KBM-7 (cell line): ENCODE data around the gene ADAMTSL3.

Experiments used
- DNase-seq: peaks from one replicate; pipeline ENCODE4 v3.0.0-alpha.2; 2015
- in situ Hi-C: fragments of 300-500 bp; cut with MboI; formaldehyde crosslinking; loops from 2 replicates; pipeline ENCODE4 v1.14.3; 2020; ENCODE audit warnings: low sequenced_read_pairs, low pct_unique_long_range_greater_than_20kb, mixed read lengths

The ADAMTSL3 gene

DNA sequence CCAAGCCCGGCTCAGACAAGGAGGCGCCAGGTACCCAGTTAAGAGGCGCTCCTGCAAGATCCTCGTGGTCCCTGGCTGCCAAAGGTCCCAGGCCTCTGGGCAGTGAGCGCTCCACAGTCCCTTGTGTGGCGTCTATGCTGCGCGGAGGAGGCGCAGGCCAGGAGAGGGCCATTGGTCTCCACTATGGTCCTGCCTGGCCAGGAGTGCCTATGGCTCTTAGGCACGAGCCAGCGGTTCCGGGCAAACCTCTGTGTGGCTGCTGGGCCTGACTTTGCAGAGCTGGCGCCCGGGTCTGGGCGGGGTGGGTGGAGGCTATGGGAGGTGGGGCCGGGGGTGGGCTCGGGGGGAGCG lies 660 bp upstream of the ADAMTSL3 start:
- DNase-seq, result no peak
- in situ Hi-C loops, result no loop called here

DNA sequence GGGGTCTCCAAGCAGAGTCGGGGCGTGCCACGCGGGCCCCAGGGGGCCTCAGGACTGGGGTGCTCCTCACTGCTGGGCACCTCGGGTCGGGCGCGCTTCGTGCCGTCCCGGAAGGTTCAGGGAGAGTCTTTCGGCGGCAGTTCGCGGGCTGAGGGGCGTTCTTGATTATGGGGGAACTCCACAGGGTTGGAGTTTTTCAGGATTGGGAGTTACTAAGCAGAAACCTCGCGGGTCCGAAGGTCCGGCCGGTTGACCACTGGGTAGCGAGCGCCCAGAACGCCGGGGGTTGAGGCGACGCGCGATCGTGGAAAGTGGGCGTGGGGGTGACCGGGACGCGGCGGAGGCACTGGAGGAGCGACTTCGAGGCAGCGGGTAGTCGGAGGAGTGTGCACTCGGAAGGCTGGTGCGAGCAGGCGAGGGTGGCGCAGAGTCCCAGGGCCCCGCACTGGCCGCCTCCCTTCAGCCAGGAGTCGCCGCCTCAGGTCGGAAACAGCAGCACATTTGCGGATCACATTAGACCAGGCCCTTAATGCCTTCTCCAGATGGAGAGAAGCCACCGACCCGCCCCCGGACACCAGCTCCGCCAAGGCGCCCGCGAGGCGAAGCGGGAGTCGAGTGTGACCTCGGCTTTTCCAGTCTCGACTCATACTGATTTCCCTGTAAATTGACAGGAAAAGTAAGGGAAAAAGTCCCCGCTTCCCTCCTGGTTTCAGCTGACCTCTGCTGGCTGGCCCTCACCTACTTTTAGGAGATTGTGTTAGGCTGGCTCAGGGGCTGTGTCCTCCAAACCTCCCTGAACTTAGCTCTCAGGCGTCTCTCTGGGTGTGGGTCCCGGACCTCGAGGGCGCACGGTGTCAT lies 685 bp downstream of the ADAMTSL3 start:
- no peak for DNase-seq
- in situ Hi-C loops, result no loop called here

DNA sequence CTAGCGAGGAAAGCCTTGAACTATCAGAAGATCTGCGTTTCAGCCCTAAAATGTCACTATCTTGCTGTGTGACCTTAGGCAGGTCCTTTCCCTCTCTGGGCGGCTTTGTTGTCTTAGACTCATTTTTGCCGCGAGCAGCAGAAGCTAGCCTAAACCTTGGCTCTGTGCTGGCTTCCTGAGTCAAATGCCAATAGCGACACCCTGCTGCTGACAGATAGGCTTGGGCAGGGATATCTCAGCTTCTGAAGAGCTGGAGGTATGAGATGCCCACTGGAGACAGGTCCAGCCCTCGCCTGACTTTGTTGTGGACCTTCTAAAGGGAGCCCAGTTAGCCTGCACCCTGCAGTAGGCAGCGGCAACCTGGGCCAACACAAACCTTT lies 1.3 kb downstream of the ADAMTSL3 start:
- DNase-seq, result no peak
- in situ Hi-C loops, result no loop called here

DNA sequence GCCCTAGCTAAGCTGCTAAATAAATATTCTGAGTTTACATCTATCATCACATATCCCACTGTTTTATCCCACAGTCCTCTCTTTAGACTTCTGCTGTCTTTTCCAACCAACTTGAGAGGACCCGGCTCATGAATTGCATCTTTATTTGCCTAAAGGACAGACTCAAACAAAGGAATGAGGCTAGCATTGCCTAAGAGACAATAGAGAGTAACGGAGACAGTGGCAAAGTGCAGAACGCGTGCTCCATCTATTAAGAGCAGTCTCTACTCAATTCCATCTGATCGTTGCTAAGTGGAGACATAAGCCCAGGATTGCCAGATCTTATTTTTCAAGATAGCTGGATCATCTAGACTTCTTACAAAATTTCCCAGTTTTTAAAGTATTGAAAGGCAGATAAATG lies 2.3 kb downstream of the ADAMTSL3 start:
- DNase-seq, result no peak
- in situ Hi-C loops, result no loop called here

DNA sequence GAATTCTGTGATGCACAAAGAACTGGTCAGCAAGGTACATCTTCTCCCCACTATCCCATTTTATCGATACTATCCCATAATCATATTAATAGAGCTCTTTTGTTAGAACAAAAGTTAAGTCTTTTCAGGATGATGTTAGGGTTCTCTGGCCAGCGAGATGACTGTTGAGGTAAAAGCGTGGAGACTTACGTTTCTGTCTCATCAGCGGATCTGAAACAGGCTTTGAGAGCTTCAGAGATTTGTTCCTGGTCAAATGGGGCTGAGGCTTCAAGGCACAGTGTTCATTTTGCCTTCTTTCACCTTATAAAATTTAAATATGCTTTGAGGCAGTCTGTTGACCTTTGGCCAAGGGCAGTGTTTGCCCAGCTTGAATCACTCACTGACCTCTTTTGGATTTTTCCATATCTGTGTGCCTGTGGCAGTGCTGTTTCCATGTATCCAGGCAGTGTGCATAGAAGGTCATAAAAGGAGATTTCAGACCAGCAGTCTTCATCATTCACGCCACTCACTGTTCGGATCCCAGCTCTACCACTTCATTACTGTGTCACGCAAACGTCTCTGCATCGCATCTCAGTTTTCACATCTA lies 3.1 kb downstream of the ADAMTSL3 start:
- in situ Hi-C loops, result no loop called here
- no peak for DNase-seq

DNA sequence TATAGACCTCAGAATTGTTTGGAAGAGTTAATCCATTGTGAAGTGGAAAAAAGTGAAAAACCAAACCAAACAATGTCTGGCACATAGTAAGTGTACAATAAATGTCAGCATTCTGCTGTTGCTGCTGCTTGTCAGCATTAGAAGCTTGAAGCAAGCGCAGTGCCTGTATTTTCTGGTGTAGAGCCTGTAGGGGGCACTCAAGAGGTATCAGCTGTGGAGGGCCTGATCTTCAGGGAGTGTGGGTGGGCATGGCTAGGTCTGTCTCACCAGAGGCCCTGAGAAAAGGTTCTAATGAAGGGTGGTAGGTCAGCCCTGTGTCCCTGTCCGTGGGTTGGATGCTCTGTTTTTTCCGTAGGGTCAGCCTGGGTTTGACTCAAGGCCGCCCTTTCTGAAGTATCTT lies 3.6 kb downstream of the ADAMTSL3 start:
- DNase-seq, result peak; percentile 15
- in situ Hi-C loops, result no loop called here

DNA sequence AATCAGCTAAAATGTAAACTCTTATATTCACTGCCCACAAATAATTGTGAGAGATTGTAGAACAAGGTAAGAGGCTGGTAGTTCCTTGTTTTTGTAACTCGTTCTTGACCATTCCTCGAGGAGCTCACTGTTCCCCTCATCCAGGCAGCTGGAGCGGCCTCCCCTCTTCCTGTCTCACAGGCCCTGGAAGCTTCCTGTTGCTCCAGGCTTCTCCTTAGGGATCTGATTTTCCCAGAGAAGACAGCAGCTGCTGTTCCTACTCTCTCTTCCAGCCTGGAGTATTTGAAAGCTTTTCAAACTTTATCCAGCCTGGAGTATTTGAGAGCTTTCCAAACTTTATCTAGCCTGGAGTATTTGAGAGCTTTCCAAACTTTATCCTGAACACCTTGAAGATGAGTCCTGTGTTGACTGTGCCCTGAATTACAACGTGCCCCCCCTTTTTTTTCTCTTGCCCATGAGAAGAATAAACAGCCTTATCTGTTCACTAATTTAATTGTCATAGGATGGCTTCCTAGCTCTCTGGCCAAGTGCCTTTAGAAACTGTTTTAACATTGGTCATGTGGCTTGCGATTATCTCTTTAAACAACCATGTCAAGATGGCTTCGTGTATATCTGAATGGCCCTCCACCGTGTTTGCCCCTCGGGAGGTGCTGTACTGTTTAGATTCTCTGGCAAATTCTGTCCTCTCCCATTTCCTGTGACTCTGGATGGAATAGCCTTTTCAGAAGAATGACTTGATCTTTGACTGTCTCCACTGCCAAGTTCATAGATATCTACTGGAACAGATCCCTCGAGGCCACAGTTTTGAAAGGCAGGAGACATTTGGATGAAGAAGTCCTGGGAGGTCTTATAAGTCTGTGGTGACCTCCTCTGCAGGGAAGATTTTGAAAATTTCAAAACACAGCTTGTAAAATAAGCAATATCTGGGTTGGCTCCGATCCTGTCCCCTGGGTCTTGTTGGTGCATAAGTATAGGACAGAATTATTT lies 4.8 kb downstream of the ADAMTSL3 start:
- in situ Hi-C loops, result no loop called here
- no peak for DNase-seq

DNA sequence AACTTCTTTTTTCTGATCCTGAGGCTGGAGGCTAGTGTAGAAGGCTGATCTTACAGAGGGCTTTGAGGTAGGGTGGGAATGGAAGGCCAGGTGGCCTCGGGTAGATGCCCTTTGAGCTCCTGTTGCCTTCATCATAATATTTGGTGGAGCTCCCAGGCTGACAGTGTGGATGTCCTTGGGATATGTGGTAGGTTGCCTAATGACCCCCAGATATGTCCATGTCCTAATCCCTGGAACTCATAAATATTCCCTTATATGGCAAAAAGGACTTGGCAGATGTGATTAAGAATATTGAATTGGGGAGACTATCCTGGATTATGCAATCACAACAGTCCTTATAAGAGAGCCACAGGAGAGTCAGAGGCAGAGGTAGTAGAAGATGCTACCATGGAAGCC lies 5.5 kb downstream of the ADAMTSL3 start:
- in situ Hi-C loops, result no loop called here
- DNase-seq, result no peak

DNA sequence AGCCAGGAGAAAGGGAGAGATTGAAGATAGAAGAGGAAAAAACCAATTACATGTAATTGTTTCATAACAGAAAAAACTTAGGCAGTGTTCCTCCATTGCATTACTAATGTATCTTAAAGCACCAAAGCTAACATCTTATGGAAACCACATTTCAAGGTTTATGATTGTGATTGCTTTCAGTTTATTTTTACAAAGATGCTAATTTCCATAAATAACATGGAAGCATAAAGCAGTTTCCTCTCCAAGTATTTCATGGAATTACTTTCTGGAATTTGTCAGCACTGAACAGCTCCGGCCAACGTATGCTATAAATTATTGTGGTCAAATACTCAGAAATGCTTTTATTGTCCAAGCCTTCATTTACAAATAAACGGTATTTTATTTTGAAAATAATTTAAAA lies 11.6 kb downstream of the ADAMTSL3 start:
- in situ Hi-C loops, result no loop called here

DNA sequence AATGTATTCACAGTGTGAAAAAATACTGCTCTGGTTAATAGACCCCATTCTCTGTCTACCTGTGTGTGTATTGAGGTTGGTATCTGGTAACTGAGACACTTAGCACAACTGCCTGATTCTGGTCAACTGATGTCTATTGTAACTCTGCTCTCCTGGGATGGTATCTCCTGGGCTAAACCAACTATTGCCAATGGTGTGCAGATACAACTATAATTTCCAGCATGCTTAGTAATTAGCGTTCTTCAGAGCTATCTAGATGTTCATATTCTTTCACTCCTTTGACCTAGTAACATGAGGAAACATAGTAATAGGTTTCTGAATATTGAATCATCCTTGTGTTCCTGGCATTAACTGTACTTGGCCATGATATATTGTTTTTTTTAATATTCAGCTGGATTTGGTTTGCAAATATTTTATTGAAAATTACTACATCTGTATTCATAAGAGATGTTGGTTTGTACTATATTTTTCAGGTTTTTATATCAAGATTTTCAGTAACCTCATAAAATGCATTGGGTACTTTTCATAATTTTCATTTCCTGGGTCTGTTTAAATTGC lies 16.8 kb downstream of the ADAMTSL3 start:
- no peak for DNase-seq
- in situ Hi-C loops, result no loop called here

More for the DNA sequence above, 11.6 kb downstream of the ADAMTSL3 start:
- no peak for DNase-seq

DNA sequence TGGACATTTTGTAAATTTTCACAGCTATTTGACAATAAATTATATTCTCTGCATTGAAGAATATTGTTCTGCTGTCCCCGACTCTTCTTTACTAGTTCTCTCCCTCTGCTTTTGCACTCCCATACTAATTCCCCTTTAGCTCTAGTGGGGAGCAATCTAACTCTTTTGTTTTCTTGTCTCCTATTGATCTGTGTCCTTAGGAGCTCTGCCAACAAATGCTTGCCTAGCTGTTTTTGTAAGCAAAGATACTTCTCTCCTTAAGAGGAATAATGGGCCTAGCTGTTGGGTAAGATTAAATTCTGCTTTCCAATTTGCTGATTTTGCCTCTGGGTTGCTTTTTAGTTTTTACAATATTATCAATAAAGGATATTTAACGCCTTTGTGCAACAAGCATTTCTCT lies 17.7 kb downstream of the ADAMTSL3 start:
- in situ Hi-C loops, result no loop called here
- no peak for DNase-seq

DNA sequence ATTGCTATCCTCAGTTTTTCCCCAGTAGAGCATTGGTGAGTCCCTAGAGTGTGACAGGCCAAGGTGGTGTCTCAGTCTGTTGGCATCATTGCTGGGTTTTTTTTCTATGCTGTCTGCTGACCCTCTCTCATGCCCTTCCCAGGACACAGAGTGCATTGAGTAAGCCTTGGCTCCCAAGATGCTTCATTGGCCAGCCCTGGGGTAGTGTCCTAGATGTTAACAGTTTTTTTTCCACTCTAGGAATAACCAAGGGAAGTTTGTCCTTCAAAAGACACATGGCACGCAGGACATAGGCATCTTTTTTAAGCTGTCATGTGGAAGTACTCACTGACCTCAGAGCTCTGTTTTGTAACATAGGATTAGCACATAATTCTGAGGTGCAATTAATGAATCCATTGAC lies 19.5 kb downstream of the ADAMTSL3 start:
- no peak for DNase-seq
- in situ Hi-C loops, result no loop called here

DNA sequence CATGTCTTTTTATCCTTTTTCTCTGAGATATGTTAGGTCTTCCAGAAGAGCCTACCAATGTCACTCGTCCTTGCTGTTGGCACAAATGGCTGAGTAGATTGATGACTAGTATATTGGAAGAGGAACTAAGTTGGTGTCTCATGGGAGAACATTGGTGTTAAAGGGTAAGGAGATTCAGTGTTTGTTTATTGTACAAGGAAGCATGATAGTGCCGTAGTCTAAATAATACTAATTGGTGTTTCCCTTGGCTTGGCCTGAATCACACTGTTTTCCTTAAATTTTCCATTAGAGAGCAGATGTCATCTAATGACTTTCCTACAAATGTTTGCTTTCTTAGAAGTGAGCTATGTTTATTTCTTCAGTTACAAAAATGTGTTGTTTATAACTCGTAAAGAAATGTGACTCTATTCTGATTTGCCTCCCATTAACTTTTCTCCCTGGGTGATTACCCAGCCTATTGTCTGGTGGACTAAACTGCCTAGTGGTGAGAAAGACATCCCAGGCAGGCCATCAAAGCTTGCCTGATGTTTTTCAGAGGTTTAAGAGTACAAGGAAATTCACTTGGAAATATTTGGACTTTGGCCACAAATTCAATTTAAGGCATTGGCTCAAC lies 28.7 kb downstream of the ADAMTSL3 start:
- no peak for DNase-seq
- in situ Hi-C loops, result no loop called here

DNA sequence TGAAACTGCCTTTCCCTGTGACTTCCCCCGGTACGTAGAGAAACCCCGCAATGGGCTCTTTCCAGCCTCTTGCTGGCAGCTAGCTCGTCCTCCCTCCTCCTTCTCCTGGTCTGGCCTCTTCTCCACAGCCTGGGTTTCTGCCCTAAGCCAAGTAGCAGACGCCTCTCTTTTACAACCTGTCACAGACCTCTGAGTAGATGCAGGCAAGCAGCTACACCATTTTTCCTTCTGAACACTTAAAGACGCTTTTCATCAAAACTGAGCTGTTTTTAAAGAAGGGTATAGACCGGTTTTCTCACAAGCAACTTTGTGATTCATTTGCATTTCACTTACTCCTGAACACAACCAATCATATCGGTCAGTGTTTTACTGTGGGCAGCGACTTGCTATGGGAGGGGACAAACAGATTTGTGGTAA lies 32.0 kb downstream of the ADAMTSL3 start:
- DNase-seq, result no peak
- in situ Hi-C loops, result no loop called here

DNA sequence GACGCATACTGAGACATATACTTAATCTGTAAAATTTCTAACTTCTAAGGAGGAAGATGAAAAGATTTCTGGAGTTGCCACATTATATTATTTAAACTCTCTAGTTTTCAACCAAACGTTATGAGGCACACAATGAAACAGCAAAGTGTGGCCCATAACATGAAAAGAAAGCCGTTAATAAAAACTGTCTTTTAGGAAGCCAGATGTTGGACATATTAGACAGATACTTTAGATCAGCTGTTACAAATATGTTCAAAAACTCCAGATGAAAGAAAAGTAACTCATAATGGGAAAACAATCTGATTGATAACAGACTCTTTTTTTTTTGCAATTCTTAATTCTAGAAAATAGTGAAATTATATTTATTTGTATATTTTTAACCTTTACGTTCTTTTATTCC lies 34.3 kb downstream of the ADAMTSL3 start:
- in situ Hi-C loops, result no loop called here
- no peak for DNase-seq

DNA sequence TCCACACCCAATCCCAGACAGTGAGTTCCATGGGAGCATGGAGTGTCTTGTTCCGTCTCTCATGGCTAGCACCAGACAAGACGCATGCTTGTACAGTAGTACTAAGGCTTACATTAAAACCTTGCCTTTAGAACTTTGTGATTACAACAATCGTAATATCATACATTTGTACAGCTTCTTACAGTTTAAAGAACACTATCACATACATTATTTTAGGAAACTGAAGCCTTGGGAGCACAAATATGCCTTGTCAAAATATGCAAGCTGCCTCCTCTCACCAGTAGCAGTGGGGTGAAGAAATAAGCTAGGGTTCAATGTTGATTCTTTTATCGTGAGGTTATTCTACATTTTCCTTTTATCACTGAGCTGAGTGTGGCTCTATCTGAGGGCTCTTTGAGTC lies 36.8 kb downstream of the ADAMTSL3 start:
- no peak for DNase-seq
- in situ Hi-C loops, result no loop called here

DNA sequence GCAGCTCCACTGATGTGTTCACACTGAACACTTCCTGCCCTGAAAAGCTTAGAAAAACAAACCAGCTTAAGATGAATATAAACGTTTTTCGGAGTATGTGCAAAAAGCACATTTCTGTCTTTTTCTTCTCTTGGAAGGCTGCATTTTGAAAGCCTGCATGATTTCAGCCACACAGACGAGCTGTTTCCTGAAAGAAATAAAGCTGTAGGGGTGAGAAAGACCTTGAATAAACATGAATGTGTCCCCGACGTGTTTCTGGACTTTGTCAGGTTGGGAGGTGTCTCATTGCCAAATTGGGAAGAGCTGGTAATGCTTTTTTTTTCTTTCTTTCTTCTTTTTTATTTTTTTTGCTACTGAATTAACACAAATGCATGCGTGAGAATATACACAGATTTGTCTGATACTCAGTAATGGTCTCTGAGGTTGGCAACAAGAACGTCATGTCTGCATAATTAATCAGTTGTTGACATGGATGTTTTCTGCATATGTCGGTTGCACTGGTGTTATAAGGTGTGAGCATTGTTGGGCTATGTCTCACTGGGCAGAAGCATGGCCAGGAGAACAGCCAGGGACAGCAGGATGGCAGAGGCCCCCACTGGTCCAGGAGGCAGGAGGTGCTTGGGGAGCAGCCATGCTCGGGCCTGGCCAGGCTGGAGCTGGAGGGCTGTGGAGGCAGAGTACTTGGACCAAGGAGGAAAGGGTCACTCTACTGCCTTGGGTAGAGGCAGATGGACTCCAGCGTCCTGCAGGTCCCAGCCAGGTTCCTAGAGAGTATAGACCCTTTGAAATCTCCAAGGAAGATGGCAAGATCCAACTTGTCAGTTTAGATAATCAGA lies 39.0 kb downstream of the ADAMTSL3 start:
- in situ Hi-C loops, result no loop called here

DNA sequence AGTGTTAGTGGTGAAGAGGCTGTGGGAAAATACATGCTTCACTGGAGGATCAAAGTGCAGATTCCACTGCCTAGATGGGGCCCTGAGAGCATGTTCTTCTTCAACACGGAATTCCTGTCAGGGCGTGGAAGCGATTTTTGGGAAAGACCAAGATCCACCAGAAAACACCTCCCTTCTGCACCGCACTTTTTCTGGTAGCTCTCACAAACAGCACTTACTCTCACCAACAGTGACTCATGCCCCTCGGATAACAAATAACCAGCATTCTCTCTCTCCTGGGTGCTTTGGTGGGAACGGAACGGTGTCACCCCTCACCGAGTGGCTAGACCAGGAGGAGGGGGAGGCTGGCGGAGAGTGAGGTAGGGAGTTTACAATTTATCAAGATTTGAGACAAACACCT lies 40.1 kb downstream of the ADAMTSL3 start:
- in situ Hi-C loops, result no loop called here
- DNase-seq, result no peak

More for the DNA sequence above, 39.0 kb downstream of the ADAMTSL3 start:
- no peak for DNase-seq
